Mesenchymal stem cell (in vitro differentiated cells and primary cell): Measurements from ENCODE around the gene INCA1.
A peak's percentile ranks its signal among the peaks of the same experiment; 100 is the strongest.

ENCODE experiments used
- DNase-seq: peaks from one replicate; pipeline ENCODE4 v3.0.0-alpha.2; 2013
- H2AFZ ChIP-seq: one replicate; pipeline ENCODE4 v1.6.1; 2013; ENCODE audit warnings: low read depth, mild to moderate bottlenecking, control low read depth, inconsistent platforms, low read length, moderate library complexity
- H2AK5ac ChIP-seq: 2 replicates; pipeline ENCODE4 v1.6.1; 2013; ENCODE audit warnings: low read length, moderate library complexity, mild to moderate bottlenecking, inconsistent platforms; ENCODE audit not compliant: severe bottlenecking
- H2BK120ac ChIP-seq: one replicate; pipeline ENCODE4 v1.6.1; 2013; ENCODE audit warnings: low read depth, mild to moderate bottlenecking, inconsistent platforms, low read length, moderate library complexity
- H2BK12ac ChIP-seq, 2 experiments: one replicate each; pipeline ENCODE4 v1.6.1; 2013; ENCODE audit warnings: inconsistent platforms in 2 of 2, low read length in 2 of 2, mild to moderate bottlenecking in 2 of 2, moderate library complexity in 2 of 2, control low read depth in 1 of 2
- H2BK15ac ChIP-seq: one replicate; pipeline ENCODE4 v1.6.1; 2013; ENCODE audit warnings: mild to moderate bottlenecking, low read depth, inconsistent platforms; ENCODE audit not compliant: poor library complexity, severe bottlenecking
- H2BK5ac ChIP-seq: 2 replicates; pipeline ENCODE4 v1.6.1; 2013; ENCODE audit warnings: low read depth, mild to moderate bottlenecking, low read length, control low read depth, inconsistent platforms; ENCODE audit not compliant: poor library complexity, severe bottlenecking
- H3K14ac ChIP-seq, 2 experiments: one replicate each; pipeline ENCODE4 v1.6.1; 2013; ENCODE audit warnings: inconsistent platforms in 2 of 2, low read length in 2 of 2, control low read depth in 1 of 2, mild to moderate bottlenecking in 1 of 2, moderate library complexity in 1 of 2
- H3K18ac ChIP-seq, 2 experiments: one replicate each; pipeline ENCODE4 v1.6.1; 2013; ENCODE audit warnings: inconsistent platforms in 2 of 2, low read length in 2 of 2, control low read depth in 1 of 2, low read depth in 1 of 2, mild to moderate bottlenecking in 1 of 2
- H3K23ac ChIP-seq, 2 experiments: one replicate each; pipeline ENCODE4 v1.6.1; 2013; ENCODE audit warnings: inconsistent platforms in 2 of 2, low read length in 2 of 2, mild to moderate bottlenecking in 2 of 2, moderate library complexity in 2 of 2, control low read depth in 1 of 2
- H3K27ac ChIP-seq: 2 replicates; pipeline ENCODE4 v1.5.1; 2013; ENCODE audit warnings: mild to moderate bottlenecking, moderate library complexity, low read length, control low read depth, inconsistent platforms; ENCODE audit not compliant: poor library complexity, severe bottlenecking
- H3K27me3 ChIP-seq, 2 experiments: 2 replicates each; pipeline versions ENCODE4 v1.6.1 to v1.7.0; 2013; ENCODE audit warnings: low read length in 2 of 2, mild to moderate bottlenecking in 2 of 2, moderate library complexity in 2 of 2, control low read depth in 1 of 2, inconsistent platforms in 1 of 2; ENCODE audit not compliant: control insufficient read depth in 1 of 2, insufficient read depth in 1 of 2
- H3K36me3 ChIP-seq, 2 experiments: 2 replicates each; pipeline versions ENCODE4 v1.6.1 to v1.7.0; 2013; ENCODE audit warnings: low read length in 2 of 2, control low read depth in 1 of 2, inconsistent platforms in 1 of 2, low read depth in 1 of 2, mild to moderate bottlenecking in 1 of 2; ENCODE audit not compliant: insufficient read depth in 2 of 2, control insufficient read depth in 1 of 2
- H3K4ac ChIP-seq, 2 experiments: one replicate each; pipeline ENCODE4 v1.6.1; 2013; ENCODE audit warnings: inconsistent platforms in 2 of 2, low read length in 2 of 2, mild to moderate bottlenecking in 2 of 2, moderate library complexity in 2 of 2, control low read depth in 1 of 2, low read depth in 1 of 2
- H3K4me1 ChIP-seq: 2 replicates; pipeline ENCODE4 v1.6.1; 2013; ENCODE audit warnings: low read depth, low read length, control low read depth; ENCODE audit not compliant: control insufficient read depth, insufficient read depth
- H3K4me2 ChIP-seq: 2 replicates; pipeline ENCODE4 v1.6.1; 2013; ENCODE audit warnings: low read length, mild to moderate bottlenecking, inconsistent platforms; ENCODE audit not compliant: poor library complexity, severe bottlenecking
- H3K4me3 ChIP-seq, 2 experiments: 2 replicates each; pipeline versions ENCODE4 v1.5.1 to v1.7.0; 2013; ENCODE audit warnings: low read length in 2 of 2, mild to moderate bottlenecking in 2 of 2, control low read depth in 1 of 2, low read depth in 1 of 2; ENCODE audit not compliant: insufficient read depth in 1 of 2
- H3K79me1 ChIP-seq: replicated peaks from 2 replicates; pipeline ENCODE4 v1.6.1; 2013; ENCODE audit warnings: mild to moderate bottlenecking, control low read depth, low read length, inconsistent platforms; ENCODE audit not compliant: poor library complexity, severe bottlenecking
- H3K9ac ChIP-seq: 2 replicates; pipeline ENCODE4 v1.7.0; 2013; ENCODE audit warnings: mild to moderate bottlenecking, low read length, moderate library complexity
- H3K9me3 ChIP-seq: 2 replicates; pipeline ENCODE4 v1.7.0; 2013; ENCODE audit warnings: mild to moderate bottlenecking, low read length; ENCODE audit not compliant: control insufficient read depth
- H4K8ac ChIP-seq: one replicate; pipeline ENCODE4 v1.6.1; 2013; ENCODE audit warnings: inconsistent platforms, mild to moderate bottlenecking, low read length, moderate library complexity
- H4K91ac ChIP-seq: one replicate; pipeline ENCODE4 v1.6.1; 2013; ENCODE audit warnings: mild to moderate bottlenecking, low read length, inconsistent platforms
- WGBS: methylation state at CpG from one replicate; pipeline ENCODE4 v1.1.7; 2013; ENCODE audit warnings: mixed read lengths; 5-methylcytosine and 5-hydroxymethylcytosine counted together

INCA1 gene

GRCh38 chr17:4986403-4986802 lies 10.9 kb downstream of the INCA1 start:
- H3K9me3 ChIP-seq: no peaks in the 10 kb centered on the region
- H3K4me2 ChIP-seq: peak overlapping the region; percentile 86
- H2BK5ac ChIP-seq: no peak overlapping the region
- no peak overlapping the region for H2BK15ac ChIP-seq
- H3K4ac ChIP-seq: no peak overlapping the region
- no peak overlapping the region for H4K91ac ChIP-seq
- peaks cover 16 to 29% of the 10 kb centered on the region in 2 experiments for H3K36me3 ChIP-seq
- WGBS: 74% methylated on average over 4 of the region's 5 CpGs
- H2BK120ac ChIP-seq: no peak overlapping the region
- no peak overlapping the region for H2AFZ ChIP-seq
- no peak overlapping the region for H3K27ac ChIP-seq
- no peak overlapping the region for H3K23ac ChIP-seq
- peak overlapping the region; percentile 91 for H3K9ac ChIP-seq
- no peak overlapping the region for H2BK12ac ChIP-seq
- no peak for DNase-seq
- no peak overlapping the region for H2AK5ac ChIP-seq
- peaks cover 20% of the 10 kb centered on the region for H3K4me1 ChIP-seq
- H3K14ac ChIP-seq: no peak overlapping the region
- H4K8ac ChIP-seq: peak overlapping the region; percentile 45
- H3K79me1 ChIP-seq: peaks cover 6% of the 10 kb centered on the region
- no peaks in the 10 kb centered on the region for H3K27me3 ChIP-seq
- H3K4me3 ChIP-seq: peak overlapping the region in 1 of 2 experiments; percentile 82
- H3K18ac ChIP-seq: peak overlapping the region in 1 of 2 experiments; percentile 30

- Histone ChIP-seq H3K18ac (no peak overlapping the region), H3K4me3 (no peak overlapping the region), H2BK15ac (no peak overlapping the region), H3K9me3 (no peaks in the 10 kb centered on the region), H2AFZ (no peak overlapping the region), H3K36me3 (peaks cover 46 to 60% of the 10 kb centered on the region in 2 experiments), H3K14ac (no peak overlapping the region), H3K23ac (no peak overlapping the region), H2BK120ac (no peak overlapping the region), H3K79me1 (peaks cover 9% of the 10 kb centered on the region), H3K27ac (no peak overlapping the region), H2BK12ac (no peak overlapping the region), H3K4me1 (peaks cover 9% of the 10 kb centered on the region), H2AK5ac (no peak overlapping the region), H3K9ac (peak overlapping the region; percentile 21), H3K4ac (no peak overlapping the region), H2BK5ac (no peak overlapping the region), H4K91ac (no peak overlapping the region), H3K4me2 (no peak overlapping the region), H4K8ac (no peak overlapping the region), H3K27me3 (no peaks in the 10 kb centered on the region)
- WGBS: 90% methylated on average over 5 of the region's 5 CpGs
- no peak for DNase-seq
Measured at GRCh38 chr17:4982305-4982704, 15.0 kb downstream of the INCA1 start.

DNA sequence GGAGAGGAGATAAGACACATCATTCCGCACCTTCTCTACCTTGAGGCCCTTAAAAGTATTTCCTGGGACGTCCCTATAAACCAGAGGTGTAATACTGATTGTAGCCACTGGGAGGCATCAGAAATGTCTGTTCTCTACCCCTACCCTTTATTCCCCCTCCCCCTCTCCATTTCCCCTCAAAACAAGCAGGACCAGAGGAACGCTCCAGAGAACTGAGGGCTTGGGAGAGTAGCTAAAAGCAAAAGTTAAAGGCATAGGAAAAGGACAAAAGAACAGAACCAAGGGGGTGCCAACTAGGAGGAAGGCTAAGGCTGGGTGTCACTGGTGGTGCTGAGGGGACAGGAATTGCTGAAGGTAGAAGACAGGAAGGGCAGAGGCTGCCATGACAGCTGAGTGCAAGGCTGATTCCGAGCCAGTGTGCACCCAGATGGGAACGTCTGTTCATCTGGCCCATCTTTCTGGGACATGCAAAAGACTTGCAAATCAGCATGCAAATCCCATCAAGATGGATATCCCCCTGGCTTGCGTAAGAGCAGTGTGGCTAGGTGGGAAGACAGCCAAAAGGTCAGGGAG lies 16.6 kb downstream of the INCA1 start:
- H2BK15ac ChIP-seq: no peak overlapping the region
- H3K23ac ChIP-seq: no peak overlapping the region
- H3K27me3 ChIP-seq: no peaks in the 10 kb centered on the region
- H3K79me1 ChIP-seq: peaks cover 6% of the 10 kb centered on the region
- no peak overlapping the region for H2BK5ac ChIP-seq
- H3K27ac ChIP-seq: no peak overlapping the region
- no peak overlapping the region for H2AK5ac ChIP-seq
- no peak overlapping the region for H3K4me3 ChIP-seq
- no peak overlapping the region for H4K91ac ChIP-seq
- H3K4me2 ChIP-seq: no peak overlapping the region
- H3K14ac ChIP-seq: no peak overlapping the region
- H2BK120ac ChIP-seq: no peak overlapping the region
- H3K9me3 ChIP-seq: no peaks in the 10 kb centered on the region
- H2AFZ ChIP-seq: no peak overlapping the region
- WGBS: 47% methylated on average over 5 of the region's 6 CpGs
- H3K9ac ChIP-seq: no peak overlapping the region
- H3K4me1 ChIP-seq: no peaks in the 10 kb centered on the region
- H3K4ac ChIP-seq: no peak overlapping the region
- peaks cover 51 to 74% of the 10 kb centered on the region in 2 experiments for H3K36me3 ChIP-seq
- no peak overlapping the region for H2BK12ac ChIP-seq
- peak overlapping the region in 1 of 2 experiments; percentile 1 for H3K18ac ChIP-seq
- H4K8ac ChIP-seq: no peak overlapping the region
- DNase-seq: peak; percentile 64

DNA sequence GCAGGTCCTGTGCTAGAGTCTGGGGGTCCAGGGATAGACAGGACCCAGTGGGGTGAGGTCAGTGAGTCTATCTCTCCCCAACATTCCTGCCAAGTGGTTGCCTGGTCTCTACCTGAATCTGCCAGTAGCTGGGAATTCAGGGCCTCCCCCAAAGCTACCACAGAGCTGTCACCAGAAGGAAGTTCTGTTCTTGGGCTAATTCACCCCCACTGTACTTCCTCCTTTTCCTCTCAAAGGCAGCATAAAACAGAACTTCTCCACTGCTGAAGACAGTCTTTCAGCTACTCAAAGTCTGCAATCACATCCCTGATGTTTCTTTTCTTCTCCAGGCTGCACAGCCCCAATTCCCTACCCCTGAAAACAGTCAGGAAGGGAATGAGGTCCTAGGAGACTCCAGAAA lies 18.6 kb downstream of the INCA1 start:
- Histone ChIP-seq H3K14ac (no peak overlapping the region), H3K9ac (no peak overlapping the region), H3K4me3 (no peak overlapping the region), H3K4me1 (no peaks in the 10 kb centered on the region), H2BK12ac (no peak overlapping the region), H3K4ac (no peak overlapping the region), H3K27me3 (no peaks in the 10 kb centered on the region), H2BK120ac (no peak overlapping the region), H4K8ac (no peak overlapping the region), H2BK5ac (no peak overlapping the region), H3K36me3 (peaks cover 58 to 87% of the 10 kb centered on the region in 2 experiments), H3K9me3 (no peaks in the 10 kb centered on the region), H3K23ac (no peak overlapping the region), H3K79me1 (peaks cover 9% of the 10 kb centered on the region), H2AFZ (no peak overlapping the region), H2AK5ac (no peak overlapping the region), H3K18ac (no peak overlapping the region), H3K4me2 (no peak overlapping the region), H4K91ac (no peak overlapping the region), H3K27ac (no peak overlapping the region), H2BK15ac (no peak overlapping the region)
- DNase-seq: no peak
